ENCODE measurements around the gene PTPRR. TPM values are rescaled to one million over a fixed set of nuclear protein-coding genes. Genes with fewer than 3 reads are reported as not detected.

The PTPRR gene
- total and polyA plus RNA-seq, 2 of the 13 experiments (the other 11 are each of a cell fraction or from before 2014, with no cell fraction given) = not detected

DNA sequence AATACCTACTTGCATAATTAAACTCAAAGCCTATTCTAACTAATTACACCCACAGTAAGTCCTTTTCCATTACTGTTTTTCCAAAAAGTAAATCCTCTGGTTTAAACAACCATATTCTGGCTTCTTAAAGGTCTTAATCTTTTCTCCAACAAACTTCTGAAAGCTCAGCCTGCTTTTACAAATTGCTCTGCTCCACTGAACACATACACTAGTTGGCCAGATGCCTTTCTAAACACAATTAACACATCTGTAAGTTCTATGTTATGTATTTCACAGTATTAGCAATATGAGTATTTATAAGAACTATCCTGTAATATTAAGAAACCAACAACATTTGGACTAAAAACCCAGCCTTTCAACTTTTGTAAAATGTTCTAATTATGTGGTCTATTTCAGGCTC, 313.4 kb downstream of the PTPRR start (continued):
- TF ChIP-seq CC2D1A (CRISPR knock-in tag; IDR thresholded peaks at IDR 0.05) = no peak
- TF ChIP-seq SCMH1 (CRISPR knock-in tag; IDR thresholded peaks at IDR 0.05; ENCODE audit: borderline replicate concordance) = no peak
- TF ChIP-seq PREB (CRISPR knock-in tag; IDR thresholded peaks at IDR 0.05) = no peak
- no peak for TF ChIP-seq JDP2 (CRISPR knock-in tag; IDR thresholded peaks at IDR 0.05; ENCODE audit: borderline replicate concordance)
- TF ChIP-seq ZMYM3 (CRISPR knock-in tag; IDR thresholded peaks at IDR 0.05) = no peak
- no peak for TF ChIP-seq ZNF766 (CRISPR knock-in tag; IDR thresholded peaks at IDR 0.05; ENCODE audit: borderline replicate concordance)
- TF ChIP-seq GZF1 (CRISPR knock-in tag; IDR thresholded peaks at IDR 0.05) = no peak

DNA sequence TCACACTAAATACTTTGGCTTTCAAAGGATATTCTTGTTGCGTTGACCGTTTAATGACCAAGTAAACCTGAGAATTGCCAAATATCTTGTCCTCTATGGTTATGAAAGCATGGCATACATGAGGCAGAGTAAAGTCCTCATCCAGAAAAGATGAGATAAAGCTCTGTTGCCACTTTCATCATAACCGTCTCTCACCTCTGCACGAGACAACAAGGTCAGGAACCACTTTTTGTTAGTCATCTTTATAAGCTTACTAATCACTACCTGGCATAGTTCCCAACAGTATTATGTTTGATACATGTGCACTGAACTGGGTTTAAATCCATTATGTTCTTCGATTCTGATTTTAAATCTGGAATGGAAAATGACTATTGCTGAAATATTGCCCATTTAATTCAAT, 314.6 kb downstream of the PTPRR start:
- H3K4me2 ChIP-seq (ENCODE audit: low read depth, low read length) = no peak overlapping the region
- no peak overlapping the region for H2AFZ ChIP-seq (ENCODE audit: low read length)
- in situ Hi-C loops (cut with HindIII; ENCODE audit: extremely low pct_ligation_motif_present, low pct_unique_long_range_greater_than_20kb) (no loop called here), intact Hi-C loops (cut with micrococcal nuclease; ENCODE audit: unreplicated experiment) (no loop called here)
- H3K4me3 ChIP-seq (replicated peaks in 1 of 3; ENCODE audit: insufficient read depth in 1 of 3, low read depth in 2 of 3, low read length in 3 of 3) = no peak overlapping the region
- POLR2A ChIA-PET = no interaction called here
- under 1% methylated on average over 5 of the region's 5 CpGs for WGBS (ENCODE audit: low lambda C conversion rate)
- H3K9me3 ChIP-seq (ENCODE audit: low read length) = no peaks in the 10 kb centered on the region
- ATAC-seq (no peak), DNase-seq (ENCODE audit: low spot score) (peak; percentile 23), FAIRE-seq (no peak)
- H3K36me3 ChIP-seq (replicated peaks in 1 of 2; ENCODE audit: control insufficient read depth in 1 of 2, insufficient read depth in 2 of 2, low read length in 2 of 2) = no peaks in the 10 kb centered on the region
- no TSS peak for BruUV-seq (replicated peaks)
- no peaks in the 10 kb centered on the region for H3K4me1 ChIP-seq (ENCODE audit: insufficient read depth, low read length)
- no peaks in the 10 kb centered on the region for H3K79me2 ChIP-seq (ENCODE audit: insufficient read depth, low read length)
- H3K9ac ChIP-seq (ENCODE audit: insufficient read depth, low read depth, low read length) = no peak overlapping the region
- TF ChIP-seq HOXD1 (CRISPR knock-in tag; IDR thresholded peaks at IDR 0.05) (no peak), BHLHE40 (IDR thresholded peaks at IDR 0.05; ENCODE audit: low read length) (0 out of 2 replicates have a peak, but pooled peaks have one; percentile 22)
- H4K20me1 ChIP-seq (ENCODE audit: insufficient read depth, low read length) = no peaks in the 10 kb centered on the region
- peaks cover 5 to 26% of the 10 kb centered on the region in 2 experiments for H3K27me3 ChIP-seq (ENCODE audit: control insufficient read depth in 1 of 2, insufficient read depth in 2 of 2, low read length in 2 of 2)
- CTCF ChIA-PET (ENCODE audit: low intra/inter-chr PET ratio, low total read pairs) = no interaction called here
- no peak overlapping the region for H3K27ac ChIP-seq (ENCODE audit: extremely low read length, insufficient read depth, low read length)

Measured in HepG2 (cell line).